RPMI7951 (cell line): ENCODE results near the gene MOBP. TPM values are rescaled to one million over a fixed set of nuclear protein-coding genes. Genes with fewer than 3 reads are reported as not detected.

Source experiments
- DNase-seq: peaks from one replicate; pipeline ENCODE4 v3.0.0-alpha.2; 2012; ENCODE audit warnings: low read depth
- total RNA-seq: library from RNA; depleted of rRNA; stranded (reverse); fragments of >200 nt; shearing (Covaris generic); gene quantifications from 2 replicates; pipeline ENCODE4 v1.2.3, GENCODE V29; 2014

The MOBP gene
- total RNA-seq, 1 experiment from 2014 or later = not detected

DNA sequence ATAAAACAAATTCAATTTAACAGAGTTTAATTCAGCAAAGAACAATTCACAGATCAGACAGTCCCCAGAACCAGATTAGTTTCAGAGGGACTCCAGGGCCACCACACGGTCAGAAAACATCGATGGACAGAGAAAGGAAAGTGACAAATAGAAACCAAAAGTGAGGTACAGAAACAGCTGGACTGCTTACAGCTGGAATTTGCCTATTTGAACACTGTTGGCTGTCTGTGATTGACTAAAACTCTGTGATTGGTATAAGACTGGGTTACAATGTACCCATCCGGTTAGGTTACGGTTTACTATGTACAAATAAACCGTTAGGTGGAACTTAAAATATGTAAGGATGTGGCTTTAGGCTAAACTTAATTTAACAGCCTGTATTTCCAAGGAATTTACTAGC, 30.3 kb downstream of the MOBP start:
- DNase-seq = peak; percentile 34

DNA sequence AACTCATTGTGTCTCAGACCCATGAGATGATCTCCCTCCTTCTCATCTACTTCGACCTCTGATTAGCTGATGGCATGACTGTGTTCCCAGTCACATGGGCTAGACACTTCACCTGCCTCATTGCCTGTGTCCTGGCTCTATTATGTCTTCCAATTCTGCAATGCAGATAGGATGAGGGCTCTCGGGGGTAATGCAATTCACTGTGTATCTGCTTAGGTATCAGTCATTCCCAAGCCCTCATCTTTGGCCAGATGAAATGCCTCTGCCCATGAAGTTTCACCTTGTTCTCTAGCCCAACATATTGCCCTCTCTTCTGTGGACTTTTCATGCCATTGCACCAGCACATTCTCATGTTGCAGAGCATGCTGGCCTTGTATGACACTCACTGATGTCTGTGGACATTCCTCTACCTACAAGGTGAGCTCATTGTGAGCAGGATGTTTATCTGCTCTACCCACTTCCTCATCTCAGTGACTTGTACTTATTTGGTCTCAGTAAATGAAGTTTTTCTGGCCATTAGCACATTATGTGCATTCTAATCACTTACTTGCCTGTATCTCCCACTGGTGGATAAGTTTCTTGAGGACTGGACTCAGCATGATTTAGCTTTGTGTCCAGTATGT, 32.3 kb downstream of the MOBP start:
- no peak for DNase-seq

DNA sequence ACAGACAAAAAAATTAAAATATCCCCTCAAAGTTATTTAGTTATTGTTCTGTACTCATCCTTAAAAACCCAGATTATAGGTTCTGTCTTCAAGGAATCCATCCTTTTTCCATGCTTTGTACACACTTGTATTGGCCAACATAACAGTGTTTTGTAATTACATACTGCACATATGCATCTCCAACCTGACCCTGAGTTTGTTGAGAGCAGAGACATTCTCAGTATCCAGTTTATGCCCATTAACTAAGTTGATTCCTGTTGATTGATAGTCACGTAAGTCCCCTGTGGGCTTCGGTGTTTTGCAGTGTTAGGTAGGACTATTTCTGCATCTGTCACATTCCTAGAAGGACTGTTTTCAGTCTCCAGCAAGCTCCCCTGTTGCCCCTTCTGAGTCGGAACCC, 33.6 kb downstream of the MOBP start:
- no peak for DNase-seq

DNA sequence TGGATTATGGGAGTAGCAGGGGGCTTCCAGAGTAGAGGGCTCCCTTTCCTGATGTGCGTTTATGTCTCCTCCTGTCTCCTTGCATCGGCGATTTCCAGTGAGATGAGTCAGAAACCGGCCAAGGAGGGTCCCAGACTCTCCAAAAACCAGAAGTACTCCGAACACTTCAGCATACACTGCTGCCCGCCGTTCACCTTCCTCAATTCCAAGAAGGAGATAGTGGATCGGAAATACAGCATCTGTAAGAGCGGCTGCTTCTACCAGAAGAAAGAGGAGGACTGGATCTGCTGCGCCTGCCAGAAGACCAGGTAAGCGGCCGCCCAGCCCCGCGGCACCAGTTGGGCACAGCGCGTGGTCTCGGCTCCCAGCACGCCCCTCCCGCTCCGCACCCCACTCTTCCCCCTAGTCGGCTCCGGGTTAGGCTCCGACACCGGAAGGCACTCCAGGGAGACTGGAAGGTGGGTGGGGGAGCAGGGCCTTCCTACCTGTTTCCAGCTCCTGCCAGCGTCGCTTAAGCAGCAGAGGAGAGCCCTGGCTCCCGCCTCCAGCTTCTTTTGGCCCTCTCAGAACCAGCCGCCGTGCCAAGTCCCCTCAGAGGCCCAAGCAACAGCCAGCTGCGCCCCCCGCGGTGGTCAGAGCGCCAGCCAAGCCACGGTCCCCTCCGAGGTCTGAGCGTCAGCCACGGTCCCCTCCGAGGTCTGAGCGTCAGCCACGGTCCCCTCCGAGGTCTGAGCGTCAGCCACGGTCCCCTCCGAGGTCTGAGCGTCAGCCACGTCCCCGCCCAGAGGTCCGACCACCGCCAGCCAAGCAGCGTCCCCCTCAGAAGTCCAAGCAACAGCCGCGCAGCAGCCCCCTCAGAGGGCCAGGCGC, 34.7 kb downstream of the MOBP start:
- DNase-seq = no peak

DNA sequence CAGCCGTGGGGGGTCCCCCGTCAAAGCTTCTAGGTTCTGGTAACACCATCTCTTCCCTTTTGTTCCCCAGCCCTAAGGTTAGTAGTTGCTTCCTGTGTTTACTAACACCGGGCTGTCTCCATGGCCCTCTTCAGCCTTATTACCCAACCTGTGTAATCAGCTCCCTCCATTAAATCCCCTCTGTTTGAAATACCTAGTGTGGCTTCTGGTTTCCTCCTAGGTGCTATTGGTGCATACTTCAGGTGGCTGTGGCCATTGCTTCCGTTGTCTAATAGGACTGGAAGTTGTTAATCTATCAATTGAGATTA, 35.3 kb downstream of the MOBP start:
- DNase-seq = no peak

DNA sequence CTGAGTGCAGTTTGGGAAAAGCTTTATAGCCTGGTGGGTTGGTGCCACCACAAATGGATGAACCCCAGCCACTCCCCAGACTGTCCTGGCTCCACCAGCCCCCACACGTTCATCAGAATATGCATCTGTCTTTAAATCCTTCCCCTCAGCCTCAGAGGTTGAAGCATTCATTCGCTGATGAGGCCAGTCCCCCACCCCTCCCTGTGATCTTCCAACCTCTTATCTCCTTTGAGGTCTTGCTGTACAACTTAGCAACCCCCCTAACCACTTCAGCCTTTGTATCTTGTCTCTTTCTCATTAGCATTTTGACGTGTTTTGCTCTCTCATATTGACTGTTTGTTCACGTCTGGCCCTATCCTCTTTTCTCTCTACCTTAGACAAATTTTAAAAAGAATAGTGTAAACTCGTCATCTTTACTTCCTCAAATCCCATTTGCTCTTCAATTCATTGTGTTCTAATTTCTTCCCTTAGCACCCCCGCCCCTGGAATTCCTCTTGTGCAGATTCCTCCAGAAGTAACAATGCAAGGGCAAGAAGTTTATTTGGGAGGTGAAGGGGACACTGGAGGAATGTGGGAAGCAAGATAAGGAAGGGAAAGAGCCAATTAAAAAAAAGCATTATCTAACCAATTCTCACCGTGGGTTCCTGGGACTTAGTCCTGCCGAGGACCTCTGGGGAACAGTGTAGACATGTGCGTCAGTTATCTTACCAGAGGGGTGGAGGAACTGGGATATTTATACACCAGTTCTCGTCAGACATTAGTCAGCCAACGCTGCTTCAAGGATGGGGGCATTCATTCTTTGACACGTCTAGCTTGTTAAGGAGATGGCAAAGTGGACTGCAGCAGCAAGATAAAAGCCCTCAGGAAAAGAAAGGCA, 38.6 kb downstream of the MOBP start:
- no peak for DNase-seq

DNA sequence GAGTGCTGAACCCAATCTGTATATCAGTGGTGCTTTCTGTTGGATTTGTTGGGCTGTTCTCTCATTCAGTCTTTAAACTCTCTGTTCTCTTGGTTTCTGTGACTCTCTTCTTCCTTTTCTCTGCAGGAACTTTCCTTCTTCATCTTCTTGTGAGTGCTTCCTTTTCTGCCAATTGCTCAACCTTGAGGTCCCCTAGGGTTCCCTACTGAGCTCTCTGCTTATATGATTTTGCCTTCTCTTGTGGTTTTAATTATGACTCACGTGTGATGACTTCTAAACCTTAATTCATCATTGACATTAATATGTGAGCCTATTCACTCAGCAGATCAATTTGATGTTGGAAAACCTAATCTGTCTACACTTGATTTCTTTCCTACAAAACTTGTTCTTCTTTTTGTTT, 39.4 kb downstream of the MOBP start:
- no peak for DNase-seq

DNA sequence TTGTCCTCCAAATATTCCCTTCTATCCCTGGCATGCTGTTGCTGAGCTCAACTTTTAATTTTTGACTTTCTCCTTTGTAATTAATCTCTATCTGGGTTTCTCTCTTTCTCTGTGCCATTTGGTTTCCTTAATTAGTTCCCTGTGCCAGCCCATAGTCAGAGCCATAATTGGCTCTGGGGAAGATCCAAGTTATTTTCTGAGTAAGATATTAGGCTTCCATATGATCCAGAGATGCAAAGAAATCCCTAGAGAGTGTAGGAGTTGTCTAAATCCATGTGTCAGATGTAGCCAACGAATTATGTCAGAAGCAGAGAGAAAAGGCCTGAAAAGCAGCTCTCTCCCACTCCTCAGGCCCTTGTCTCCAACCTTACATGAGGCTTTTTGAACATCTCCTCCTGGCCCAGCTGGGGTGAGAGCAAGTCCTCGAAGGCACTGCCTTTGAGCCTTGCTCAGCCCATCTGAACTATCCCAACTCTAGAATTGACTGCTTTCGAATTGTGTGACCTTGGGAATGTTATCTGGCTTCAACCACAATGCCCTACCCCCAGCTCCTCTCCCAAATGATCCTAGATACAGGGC, 46.4 kb downstream of the MOBP start:
- no peak for DNase-seq

DNA sequence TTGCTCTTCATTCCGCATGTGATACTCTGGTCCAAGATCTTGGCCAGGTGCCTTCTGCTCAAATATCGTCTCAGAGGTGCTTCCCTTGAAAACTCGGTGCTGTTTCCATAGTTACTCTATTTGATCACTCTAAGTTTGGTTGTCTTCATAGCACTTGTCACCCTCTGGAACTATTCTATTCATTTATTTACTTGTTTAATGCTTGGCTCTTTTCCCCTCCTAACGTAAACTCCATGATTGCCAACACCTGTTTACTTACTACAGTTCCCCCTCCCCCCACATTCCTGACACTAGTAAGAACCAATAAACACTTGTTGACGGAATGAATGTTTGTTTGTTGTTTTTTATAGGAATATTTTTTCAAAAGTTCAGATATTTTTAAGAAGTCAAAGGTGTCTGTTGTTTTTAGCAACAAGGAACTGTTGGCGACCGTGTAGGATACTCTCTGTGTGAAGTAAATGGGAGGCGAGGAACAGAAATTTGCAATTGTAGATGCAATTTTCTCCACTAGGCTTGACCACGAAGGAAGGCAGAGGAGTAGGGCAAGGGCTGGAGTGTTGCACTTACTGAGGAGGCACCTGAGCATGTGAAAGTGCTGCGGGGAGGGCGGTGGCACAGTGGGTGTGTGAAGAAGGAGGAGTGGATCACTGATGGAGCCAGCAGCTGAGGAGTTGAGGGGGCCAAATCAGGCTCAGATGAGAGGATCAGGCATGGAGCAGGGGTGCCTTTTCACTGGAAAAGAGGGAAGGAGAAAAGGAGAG, 48.4 kb downstream of the MOBP start:
- no peak for DNase-seq

DNA sequence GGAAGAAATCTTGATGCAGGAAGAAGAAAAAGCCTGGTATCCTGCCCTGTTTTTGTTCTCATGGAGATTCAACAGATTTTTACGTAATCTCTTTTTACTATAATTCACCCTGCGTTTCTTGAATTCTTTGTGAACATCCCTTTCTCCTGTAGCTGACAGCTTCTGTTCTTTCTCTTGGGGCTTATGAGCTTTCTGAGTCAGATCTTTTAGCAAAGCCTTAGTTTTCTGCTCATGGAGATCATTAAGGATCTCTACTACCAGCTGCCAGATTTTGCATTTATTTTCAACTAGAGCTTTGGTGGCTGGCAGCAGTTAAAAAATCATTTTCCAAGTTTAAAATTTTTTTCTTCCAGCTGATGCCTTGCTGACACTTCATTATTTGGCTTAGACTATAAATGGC, 51.6 kb downstream of the MOBP start:
- DNase-seq = no peak

DNA sequence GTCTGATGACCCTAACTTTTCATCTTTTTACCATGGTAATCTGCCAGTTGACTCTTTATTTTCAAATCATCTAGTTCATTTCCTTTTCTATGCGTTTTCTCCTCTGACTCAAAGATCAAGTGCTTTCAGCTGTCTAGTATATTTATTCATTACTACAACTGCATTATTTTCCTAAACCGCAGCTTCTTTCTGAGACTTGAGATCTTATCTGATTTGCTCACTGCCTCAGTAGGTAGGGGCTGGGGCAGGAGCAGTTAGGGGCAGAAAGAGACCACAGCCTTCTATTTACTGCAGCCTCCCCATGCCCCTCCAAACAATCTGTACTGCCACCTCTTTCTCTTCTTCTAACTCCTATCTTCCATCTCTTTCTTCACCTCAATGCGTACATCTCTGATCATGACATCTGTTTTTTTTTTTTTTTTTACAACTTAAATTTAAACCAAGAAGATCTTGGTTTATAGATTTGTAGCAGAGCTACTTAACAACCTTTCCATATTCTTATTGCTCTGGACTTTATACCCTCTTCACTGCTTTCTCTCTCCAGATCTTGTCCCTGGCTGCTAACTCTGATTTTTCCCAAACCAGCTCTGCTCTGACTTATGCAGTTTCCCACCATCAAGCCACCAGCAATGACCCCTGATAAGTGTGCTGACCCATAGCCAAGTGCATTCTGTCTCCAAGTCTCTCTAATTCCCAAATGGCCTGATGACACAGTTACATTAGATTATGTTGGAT, 52.2 kb downstream of the MOBP start:
- no peak for DNase-seq

DNA sequence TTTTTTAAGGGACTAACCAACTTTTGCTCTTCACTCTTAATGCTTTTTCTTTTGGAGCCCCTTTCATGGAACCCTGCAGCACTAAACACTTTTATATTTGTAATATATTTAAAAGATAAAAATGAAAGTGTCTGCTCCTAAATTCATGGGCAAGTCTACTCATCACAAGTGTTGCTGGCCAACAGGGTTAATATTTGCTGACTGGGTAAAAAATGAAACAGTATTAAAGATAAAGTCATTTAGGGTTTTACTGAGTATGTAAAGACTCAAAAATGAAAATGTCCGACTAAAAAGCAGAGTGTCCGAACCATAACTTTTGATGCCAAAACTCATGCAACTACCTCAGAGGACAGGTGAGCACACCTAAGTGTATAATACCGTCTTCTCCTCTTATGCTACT, 54.0 kb downstream of the MOBP start:
- no peak for DNase-seq

DNA sequence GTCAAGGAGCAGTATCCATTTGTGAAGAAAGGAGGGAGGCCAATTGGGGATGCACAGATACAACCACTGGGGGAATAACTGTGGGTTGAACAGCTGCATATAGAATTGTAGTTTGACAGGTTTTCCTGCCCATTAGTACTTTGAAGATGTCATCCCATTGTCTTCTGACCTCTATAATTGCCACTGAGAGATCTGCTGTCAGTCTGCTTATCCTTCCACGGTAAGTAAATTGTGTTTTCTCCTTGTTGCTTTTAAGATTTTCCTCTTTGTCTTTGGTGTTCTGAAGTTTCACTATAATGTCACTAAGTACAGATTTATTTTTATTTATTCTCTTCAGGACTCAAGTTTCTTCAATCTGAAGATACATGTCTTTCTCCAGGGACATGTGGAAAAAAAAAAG, 56.6 kb downstream of the MOBP start:
- DNase-seq = no peak

DNA sequence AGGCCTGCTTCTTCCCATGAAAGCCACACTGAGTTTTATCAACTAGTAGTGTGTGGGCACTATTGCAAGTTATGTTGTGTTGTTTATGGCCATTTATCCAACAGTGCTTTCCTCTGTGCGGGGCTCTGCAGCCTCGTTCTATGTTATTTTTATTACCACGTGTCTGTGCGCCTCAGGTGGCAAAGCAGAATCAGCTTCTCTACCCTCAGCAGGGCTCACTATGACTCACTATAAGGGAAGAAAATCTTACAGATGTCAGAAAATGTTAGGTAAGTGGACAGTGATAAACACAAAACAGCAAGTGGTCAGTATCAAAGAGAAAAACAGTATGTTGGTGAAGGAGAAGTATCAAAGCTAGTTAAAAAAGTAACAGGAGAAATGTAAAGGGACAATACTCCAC, 61.4 kb downstream of the MOBP start:
- DNase-seq = peak; percentile 11

DNA sequence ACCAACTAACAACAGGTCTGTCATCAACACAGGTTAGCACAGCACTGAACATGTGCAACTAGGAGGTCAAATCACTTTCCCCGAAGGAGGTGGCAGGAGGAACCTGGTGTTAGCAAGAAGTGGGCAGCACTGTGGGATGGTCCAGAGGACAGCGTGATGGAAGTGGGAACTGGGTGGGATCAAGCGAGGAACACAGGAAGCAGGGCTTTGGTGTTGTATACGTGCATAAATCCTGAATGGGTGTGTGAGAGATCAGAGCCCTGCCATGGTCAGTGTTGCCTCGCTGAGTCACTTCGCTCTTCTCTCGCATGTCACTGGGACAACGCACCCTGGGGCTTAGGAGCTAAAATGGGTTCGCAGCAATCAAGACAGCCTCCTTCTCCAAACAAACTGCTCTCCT, 62.1 kb downstream of the MOBP start:
- DNase-seq = peak; percentile 49

DNA sequence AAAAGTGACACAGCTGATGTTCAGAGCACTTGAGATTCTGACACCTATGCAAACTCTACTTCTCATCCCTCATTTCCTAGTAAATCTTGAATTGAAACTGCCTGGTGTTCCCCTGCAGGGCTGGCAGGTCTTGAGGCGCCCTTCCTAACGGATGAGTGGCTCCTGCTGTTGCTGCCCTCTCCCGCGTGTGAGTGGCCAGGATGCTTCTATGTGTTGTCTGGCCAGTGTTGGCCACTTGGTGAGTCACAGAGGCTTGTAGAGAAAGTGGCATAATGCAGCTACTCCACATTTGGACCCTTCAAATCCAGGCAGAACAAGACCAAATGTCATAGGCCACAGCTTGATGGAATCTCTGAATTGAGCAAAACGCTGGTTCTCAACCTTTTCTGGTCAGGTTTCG, 63.6 kb downstream of the MOBP start:
- DNase-seq = peak; percentile 54

DNA sequence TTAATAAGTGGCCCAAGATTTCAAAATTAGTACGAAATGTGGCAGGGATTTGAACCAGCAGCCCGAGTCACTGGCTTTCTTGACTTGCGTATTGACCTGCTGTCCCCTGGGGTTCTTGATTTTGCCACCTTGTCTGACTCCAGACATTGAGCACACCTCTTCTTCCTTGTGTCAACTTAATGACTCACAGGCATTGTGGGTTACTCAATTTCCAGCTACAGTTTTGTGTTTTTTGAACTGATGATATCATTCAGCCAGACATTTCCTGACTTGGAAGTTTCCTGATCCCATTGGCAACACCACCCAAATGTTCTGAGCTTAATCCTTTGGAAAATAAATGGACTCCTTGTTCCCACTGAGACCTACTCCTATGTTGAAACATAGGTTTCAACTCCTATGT, 64.2 kb downstream of the MOBP start:
- DNase-seq = peak; percentile 55

DNA sequence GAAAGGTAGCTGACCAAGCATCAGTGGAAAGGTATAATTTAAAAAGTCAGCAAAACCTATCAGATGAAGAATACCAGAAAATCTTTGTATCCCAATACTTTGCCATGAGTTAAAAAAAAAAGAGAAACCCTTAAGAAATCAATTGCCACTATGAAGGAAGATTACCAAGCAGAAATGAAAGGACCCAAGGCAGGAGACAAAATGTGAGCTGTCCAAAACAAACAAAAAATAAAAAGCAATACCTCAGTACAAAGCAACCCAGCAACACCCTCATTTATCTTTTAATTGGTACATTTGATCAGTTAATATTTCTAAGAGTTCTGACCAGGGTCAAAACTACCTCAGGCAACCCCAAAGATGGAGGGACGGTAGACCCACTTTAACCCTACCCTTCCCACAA, 65.3 kb downstream of the MOBP start:
- no peak for DNase-seq

DNA sequence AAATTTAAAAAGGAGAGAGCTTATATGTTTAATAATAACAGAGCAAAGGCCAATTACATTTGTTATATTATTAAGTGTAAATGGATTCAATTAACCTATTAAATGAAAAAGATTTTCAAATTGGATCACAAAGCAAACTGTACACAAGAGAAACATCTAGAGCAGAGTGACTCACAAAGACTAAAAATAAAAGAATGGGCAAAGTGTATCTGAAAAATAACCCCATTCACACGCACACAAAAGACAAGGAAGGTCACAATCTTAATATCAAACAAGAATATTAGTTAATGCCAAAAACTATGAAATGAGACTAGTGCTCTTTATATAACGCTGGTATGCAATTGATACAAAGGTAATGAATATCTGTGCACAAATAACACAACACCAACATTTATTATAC, 65.7 kb downstream of the MOBP start:
- no peak for DNase-seq

DNA sequence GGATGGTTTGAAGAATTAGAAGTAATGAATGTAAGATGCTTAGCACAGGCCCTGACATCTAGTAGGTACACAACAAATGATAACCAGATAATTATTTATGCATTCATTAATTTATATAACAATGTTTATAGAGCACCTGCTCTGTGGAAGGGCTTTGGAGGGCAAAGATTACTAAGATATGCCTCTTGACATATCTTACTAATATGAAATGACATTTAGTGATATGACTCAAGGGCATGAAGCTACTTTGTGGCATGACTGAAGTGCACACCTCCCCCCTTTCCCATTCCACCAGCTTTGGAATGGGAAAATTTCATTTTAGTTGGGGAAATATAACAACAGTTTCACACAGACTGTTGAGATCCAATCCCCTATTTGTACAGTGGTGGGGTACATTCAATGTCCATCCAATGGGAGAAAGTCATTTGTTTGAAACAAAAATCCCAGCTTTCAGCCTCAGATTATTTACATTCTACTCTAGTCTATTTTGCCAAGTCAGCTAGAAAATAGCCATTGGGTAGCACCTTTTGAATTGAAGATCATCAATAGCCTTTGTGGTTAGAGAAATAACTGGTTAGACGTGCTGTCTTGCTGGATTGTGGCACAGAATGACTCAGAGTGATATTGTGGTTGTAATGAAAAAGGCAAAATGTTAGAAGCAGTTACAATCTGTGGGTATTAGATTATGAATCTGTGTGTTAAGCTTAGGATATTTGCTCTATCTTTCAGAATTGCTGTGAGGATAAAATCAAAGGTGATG, 72.9 kb downstream of the MOBP start:
- no peak for DNase-seq
